ENCODE measurements around the gene PKN2.
A peak's percentile ranks its signal among the peaks of the same experiment; 100 is the strongest.

Gene PKN2

GRCh38 chr1:88683541-88684481 lies at the start of gene PKN2 (continued):
- TF ChIP-seq ZNF433 (tag by site-specific recombination; IDR thresholded peaks at IDR 0.05; ENCODE audit: low read depth) (no peak), KLF1 (tag by site-specific recombination; IDR thresholded peaks at IDR 0.05) (peak; percentile 45), KLF7 (tag by site-specific recombination; IDR thresholded peaks at IDR 0.05; ENCODE audit: borderline replicate concordance) (peak; percentile 16; the same call in 1 of the 2 replicates), ZBTB17 (tag by site-specific recombination; IDR thresholded peaks at IDR 0.05) (peak; percentile 85), KLF16 (tag by site-specific recombination; IDR thresholded peaks at IDR 0.05) (no peak; the same call in 1 of the 2 replicates), ZNF837 (tag by site-specific recombination; IDR thresholded peaks at IDR 0.05) (no peak), ZNF701 (tag by site-specific recombination; IDR thresholded peaks at IDR 0.05) (no peak), ZBTB11 (tag by site-specific recombination; conservative IDR thresholded peaks at IDR 0.05; ENCODE audit: low read depth) (no peak), ZNF350 (tag by site-specific recombination; IDR thresholded peaks at IDR 0.05) (no peak), WT1 (tag by site-specific recombination; IDR thresholded peaks at IDR 0.05) (no peak), GLI4 (tag by site-specific recombination; IDR thresholded peaks at IDR 0.05) (peak; percentile 50; the same call in 1 of the 2 replicates), ZNF214 (tag by site-specific recombination; IDR thresholded peaks at IDR 0.05; ENCODE audit: borderline replicate concordance) (no peak), SP2 (tag by site-specific recombination; IDR thresholded peaks at IDR 0.05) (peak; percentile 99), ZNF133 (tag by site-specific recombination; IDR thresholded peaks at IDR 0.05) (no peak), ZNF391 (tag by site-specific recombination; IDR thresholded peaks at IDR 0.05; ENCODE audit: borderline replicate concordance, low read depth) (peak; percentile 34; the same call in 1 of the 2 replicates), ZNF791 (tag by site-specific recombination; IDR thresholded peaks at IDR 0.05) (no peak), ZBTB21 (tag by site-specific recombination; IDR thresholded peaks at IDR 0.05) (no peak), ZNF184 (tag by site-specific recombination; IDR thresholded peaks at IDR 0.05) (no peak), ZNF514 (tag by site-specific recombination; IDR thresholded peaks at IDR 0.05) (no peak), ZNF398 (tag by site-specific recombination; IDR thresholded peaks at IDR 0.05) (no peak), ZNF324 (tag by site-specific recombination; IDR thresholded peaks at IDR 0.05) (peak; percentile 76), ZNF26 (tag by site-specific recombination; IDR thresholded peaks at IDR 0.05) (no peak), MZF1 (tag by site-specific recombination; IDR thresholded peaks at IDR 0.05; ENCODE audit: borderline replicate concordance) (no peak), ZNF121 (tag by site-specific recombination; IDR thresholded peaks at IDR 0.05) (no peak), ZNF202 (tag by site-specific recombination; IDR thresholded peaks at IDR 0.05; ENCODE audit: borderline replicate concordance) (no peak), ZNF354C (tag by site-specific recombination; IDR thresholded peaks at IDR 0.05; ENCODE audit: borderline replicate concordance, low read depth) (no peak), BCL11B (tag by site-specific recombination; IDR thresholded peaks at IDR 0.05; ENCODE audit: low read depth) (0 out of 2 replicates have a peak, but pooled peaks have one; percentile 36), ZNF580 (tag by site-specific recombination; IDR thresholded peaks at IDR 0.05) (0 out of 2 replicates have a peak, but pooled peaks have one; percentile 46), ZNF704 (tag by site-specific recombination; IDR thresholded peaks at IDR 0.05) (no peak), SCRT2 (tag by site-specific recombination; IDR thresholded peaks at IDR 0.05) (no peak), ZNF621 (tag by site-specific recombination; IDR thresholded peaks at IDR 0.05) (no peak), ZNF366 (tag by site-specific recombination; conservative IDR thresholded peaks at IDR 0.05) (peak; percentile 90)

All from HEK293 (cell line).